D721Med (cell line): ENCODE data around the gene SEMA6A.
A peak's percentile ranks its signal among the peaks of the same experiment; 100 is the strongest.

Experiments used
- DNase-seq: peaks from one replicate; pipeline ENCODE4 v3.0.0; 2011; ENCODE audit warnings: low spot score; ENCODE audit not compliant: insufficient read length
- FAIRE-seq: peaks from 2 replicates; lab custom pipeline; 2011; peaks lifted over from hg19 to GRCh38; lab: Jason Lieb, UNC
- TF ChIP-seq, protein P1 (sequence below): IDR thresholded peaks from 2 replicates; pipeline ENCODE4 v1.5.1; 2012; ENCODE audit warnings: mild to moderate bottlenecking, control low read depth; ENCODE audit not compliant: insufficient read depth; ENCODE audit errors: missing control alignments

SEMA6A gene

DNA sequence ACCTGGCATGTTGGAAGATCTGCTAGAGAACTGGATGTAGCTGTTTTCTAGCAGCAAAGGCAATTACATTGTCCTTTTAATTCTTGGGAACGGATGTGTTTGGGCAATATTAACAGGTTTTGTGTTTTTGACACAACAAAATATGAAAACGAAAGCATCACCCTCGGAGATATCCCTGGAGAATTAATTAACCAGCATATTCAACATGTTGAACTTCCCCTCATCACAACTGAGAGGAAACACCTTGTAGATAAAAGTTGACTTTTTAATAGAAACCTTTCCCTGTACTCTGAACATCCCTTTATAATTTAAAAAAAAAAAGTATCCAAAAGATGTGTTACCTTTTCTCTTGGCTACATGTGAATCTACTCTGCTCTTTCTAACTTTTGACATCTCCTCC lies 13.0 kb downstream of the SEMA6A start:
- DNase-seq (no peak), FAIRE-seq (no peak)
- TF ChIP-seq, protein P1, sequence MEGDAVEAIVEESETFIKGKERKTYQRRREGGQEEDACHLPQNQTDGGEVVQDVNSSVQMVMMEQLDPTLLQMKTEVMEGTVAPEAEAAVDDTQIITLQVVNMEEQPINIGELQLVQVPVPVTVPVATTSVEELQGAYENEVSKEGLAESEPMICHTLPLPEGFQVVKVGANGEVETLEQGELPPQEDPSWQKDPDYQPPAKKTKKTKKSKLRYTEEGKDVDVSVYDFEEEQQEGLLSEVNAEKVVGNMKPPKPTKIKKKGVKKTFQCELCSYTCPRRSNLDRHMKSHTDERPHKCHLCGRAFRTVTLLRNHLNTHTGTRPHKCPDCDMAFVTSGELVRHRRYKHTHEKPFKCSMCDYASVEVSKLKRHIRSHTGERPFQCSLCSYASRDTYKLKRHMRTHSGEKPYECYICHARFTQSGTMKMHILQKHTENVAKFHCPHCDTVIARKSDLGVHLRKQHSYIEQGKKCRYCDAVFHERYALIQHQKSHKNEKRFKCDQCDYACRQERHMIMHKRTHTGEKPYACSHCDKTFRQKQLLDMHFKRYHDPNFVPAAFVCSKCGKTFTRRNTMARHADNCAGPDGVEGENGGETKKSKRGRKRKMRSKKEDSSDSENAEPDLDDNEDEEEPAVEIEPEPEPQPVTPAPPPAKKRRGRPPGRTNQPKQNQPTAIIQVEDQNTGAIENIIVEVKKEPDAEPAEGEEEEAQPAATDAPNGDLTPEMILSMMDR: no peak

DNA sequence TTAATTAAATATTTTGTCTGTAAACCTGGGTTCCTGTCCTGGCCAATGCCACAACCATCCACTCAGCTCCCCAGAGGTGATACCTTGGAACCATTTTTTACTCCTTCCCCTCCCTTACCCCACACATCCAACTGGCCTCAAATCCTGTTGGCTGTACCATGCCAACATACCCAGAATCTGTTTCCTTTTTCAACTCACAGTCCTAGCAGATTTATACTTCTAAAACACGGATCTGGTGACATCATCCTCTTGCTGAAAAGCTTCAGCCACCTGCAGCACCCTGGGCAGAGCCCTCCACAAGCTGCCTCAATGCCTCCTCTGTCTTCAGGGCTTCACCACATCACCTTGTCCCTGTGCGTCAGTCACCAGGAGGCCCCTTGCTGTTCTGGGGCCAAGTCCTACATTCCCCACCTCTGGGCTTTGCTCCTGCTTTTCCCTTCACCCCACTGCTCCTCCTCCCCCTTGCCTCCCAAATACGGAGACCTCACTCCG lies 14.9 kb downstream of the SEMA6A start:
- FAIRE-seq (no peak), DNase-seq (no peak)
- TF ChIP-seq, protein P1: no peak

DNA sequence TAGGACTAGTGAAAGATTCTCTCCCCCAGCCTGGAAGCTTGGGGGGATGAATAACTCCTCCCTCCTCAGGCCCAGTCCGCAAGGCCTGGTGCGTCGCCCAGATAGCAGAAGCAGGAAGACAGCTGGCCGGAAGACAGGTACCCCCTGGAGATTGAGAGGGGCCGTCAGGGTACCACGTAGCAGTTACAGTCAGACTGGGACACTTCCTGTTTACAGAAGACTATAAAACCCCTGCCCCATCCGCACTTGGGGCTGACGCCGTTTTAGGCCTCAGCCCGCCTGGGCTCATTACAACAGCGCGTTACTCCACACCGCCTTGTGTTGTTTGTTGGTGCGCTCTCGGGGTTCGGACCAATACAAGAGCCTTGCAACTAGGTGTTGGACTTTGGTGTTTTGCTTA lies 15.4 kb downstream of the SEMA6A start:
- FAIRE-seq: no peak
- no peak for DNase-seq
- TF ChIP-seq, protein P1: no peak

DNA sequence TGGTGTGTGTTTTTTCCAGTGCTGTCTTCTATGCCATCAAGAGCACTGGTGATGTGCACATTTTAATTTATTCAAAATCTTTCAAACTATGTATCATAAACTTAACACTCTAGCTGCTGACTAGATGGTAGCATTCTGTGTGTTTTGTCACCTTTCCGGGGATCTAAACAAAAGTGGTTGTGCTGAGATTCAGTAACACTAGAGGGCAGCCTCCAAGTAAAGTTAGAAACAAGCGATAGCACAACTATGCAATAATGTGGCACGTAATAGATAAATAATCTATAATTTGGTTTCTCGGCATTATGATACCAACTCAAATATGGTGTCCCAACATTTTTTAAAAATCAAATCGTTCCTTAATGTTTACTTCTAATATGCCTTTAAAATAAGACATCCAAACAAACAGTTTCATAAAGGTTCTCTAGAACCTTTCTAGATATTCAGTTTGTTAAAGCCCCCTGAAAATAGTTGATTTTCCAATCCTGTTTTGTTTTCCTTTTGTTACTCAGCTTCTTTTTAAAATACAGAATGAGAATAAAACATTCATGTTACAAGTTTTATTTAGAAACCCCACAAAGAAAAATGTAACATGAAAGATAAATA lies 16.9 kb downstream of the SEMA6A start:
- peak; percentile 11 for FAIRE-seq
- TF ChIP-seq, protein P1: peak; percentile 68
- DNase-seq: no peak

DNA sequence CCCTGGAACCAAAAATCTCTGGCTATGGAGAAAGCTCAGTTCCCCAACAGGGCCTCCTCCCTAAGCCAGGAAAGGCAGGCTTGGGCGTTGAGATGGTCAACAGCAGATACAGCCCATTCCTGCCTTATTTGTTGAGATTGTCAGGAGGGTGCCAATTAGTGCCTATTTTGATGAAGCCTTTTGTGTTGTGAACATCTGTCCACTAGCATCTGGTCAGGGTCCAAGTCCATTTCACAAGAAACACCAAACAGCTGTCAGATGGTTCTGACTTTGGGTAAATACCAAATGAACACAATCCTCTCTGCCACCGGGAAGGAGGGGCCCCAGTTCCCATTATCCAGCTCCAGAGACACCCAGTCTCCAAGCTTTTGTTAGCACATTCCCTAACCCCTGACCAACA lies 19.9 kb downstream of the SEMA6A start:
- FAIRE-seq (no peak), DNase-seq (no peak)
- TF ChIP-seq, protein P1: no peak

DNA sequence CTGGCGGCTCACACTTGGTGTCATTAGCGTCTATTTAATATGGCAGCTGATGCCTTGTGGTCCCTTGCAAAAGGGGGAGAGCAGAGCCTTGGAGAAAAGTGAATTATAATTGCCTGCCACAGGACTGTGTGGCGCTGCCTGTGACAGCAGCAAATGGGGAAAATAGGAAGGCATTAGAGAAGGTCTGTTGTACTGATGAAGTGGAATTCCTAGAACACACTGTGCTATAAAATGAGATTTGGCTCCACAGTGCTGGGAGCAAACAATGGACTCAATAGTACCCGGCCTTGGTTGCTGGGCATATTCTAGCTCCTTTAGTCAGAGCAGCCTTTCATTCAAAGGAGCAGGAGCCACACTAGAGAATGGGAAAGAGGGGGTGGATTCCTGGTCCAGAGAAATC lies 21.3 kb downstream of the SEMA6A start:
- TF ChIP-seq, protein P1: no peak
- DNase-seq (no peak), FAIRE-seq (no peak)

DNA sequence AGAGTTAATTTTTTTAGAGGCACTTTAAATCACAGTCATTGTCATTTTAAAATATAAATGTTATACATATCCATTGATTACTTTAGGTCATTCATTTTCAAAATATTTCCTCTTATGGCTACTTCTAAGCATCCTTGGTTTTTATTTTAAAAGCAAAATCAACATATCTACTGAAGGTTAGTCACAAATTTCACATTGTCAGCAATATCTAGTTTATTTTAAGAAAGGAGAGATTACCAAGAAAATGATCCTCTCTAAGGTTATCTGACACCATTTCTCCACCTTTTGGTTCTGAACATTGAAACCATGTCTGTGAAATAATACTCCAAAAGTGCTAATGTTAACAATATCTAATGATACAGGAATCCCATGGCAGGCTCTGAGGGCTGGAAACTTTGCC lies 24.5 kb downstream of the SEMA6A start:
- TF ChIP-seq, protein P1: no peak
- no peak for DNase-seq
- FAIRE-seq: no peak
